Nephron (organoid): ENCODE measurements around the gene MCF2L2.

Source experiments
- H3K27ac Mint-ChIP-seq, 3 experiments: 2 replicates each; pipeline ENCODE4 v1.8.0; 2020; ENCODE audit warnings: mixed read lengths in 3 of 3, mild to moderate bottlenecking in 2 of 3, moderate library complexity in 1 of 3
- H3K27me3 Mint-ChIP-seq: 2 replicates; pipeline ENCODE4 v1.8.0; 2021; ENCODE audit warnings: low read depth, mild to moderate bottlenecking, moderate library complexity, mixed read lengths
- H3K36me3 Mint-ChIP-seq: 2 replicates; pipeline ENCODE4 v1.8.0; 2020; ENCODE audit warnings: low read depth, mixed read lengths
- H3K4me1 Mint-ChIP-seq: 2 replicates; pipeline ENCODE4 v1.8.0; 2020; ENCODE audit warnings: mixed read lengths
- H3K4me3 Mint-ChIP-seq, 3 experiments: 2 replicates each; pipeline ENCODE4 v1.8.0; 2020; ENCODE audit warnings: mild to moderate bottlenecking in 3 of 3, mixed read lengths in 3 of 3, moderate library complexity in 2 of 3
- H3K9me3 Mint-ChIP-seq: 2 replicates; pipeline ENCODE4 v1.8.0; 2020; ENCODE audit warnings: mixed read lengths
- CTCF ChIP-seq, 3 experiments: fragments of 200-600 bp; sonication (generic); IDR thresholded peaks; one replicate each; pipeline ENCODE4 v1.5.0; 2021; ENCODE audit warnings: antibody characterized with exemption in 3 of 3; ENCODE audit not compliant: unreplicated experiment in 3 of 3

Gene MCF2L2

GRCh38 chr3:183330881-183331280 lies 97.5 kb downstream of the MCF2L2 start:
- Mint-ChIP-seq H3K9me3 (no peaks in the 10 kb centered on the region), H3K36me3 (no peaks in the 10 kb centered on the region), H3K27me3 (no peaks in the 10 kb centered on the region), H3K4me1 (no peaks in the 10 kb centered on the region), H3K4me3 (no peak overlapping the region), H3K27ac (no peak overlapping the region)
- no peak for TF ChIP-seq CTCF (IDR thresholded peaks at IDR 0.05; ENCODE audit: unreplicated experiment in 3 of 3)

- no peaks in the 10 kb centered on the region for H3K4me1 Mint-ChIP-seq
- H3K27me3 Mint-ChIP-seq = no peaks in the 10 kb centered on the region
- no peak overlapping the region for H3K4me3 Mint-ChIP-seq
- H3K36me3 Mint-ChIP-seq = no peaks in the 10 kb centered on the region
- H3K9me3 Mint-ChIP-seq = no peaks in the 10 kb centered on the region
- TF ChIP-seq CTCF (IDR thresholded peaks at IDR 0.05; ENCODE audit: unreplicated experiment in 3 of 3) = no peak
- H3K27ac Mint-ChIP-seq = no peak overlapping the region
These were observed 98.9 kb downstream of the MCF2L2 start for GRCh38 chr3:183329543-183329942.

DNA sequence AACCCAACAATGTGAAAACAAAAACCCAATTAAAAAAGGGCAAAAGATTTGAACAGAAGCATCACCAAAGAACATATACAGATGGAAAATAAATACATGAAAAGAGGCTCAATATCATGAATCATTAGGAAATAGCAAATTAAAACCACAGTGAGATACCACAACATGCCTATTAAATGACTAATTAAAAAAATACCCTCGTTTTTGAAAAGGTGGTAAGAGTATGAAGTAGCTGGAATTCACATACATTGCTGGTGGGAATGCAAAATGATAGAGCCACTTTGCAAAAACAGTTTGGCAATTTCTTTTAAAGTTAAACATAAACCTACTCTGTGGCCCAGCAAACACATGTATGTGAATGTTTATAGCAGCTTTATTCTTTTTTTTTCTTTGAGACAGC lies 99.6 kb downstream of the MCF2L2 start:
- Mint-ChIP-seq H3K4me3 (no peak overlapping the region), H3K9me3 (no peaks in the 10 kb centered on the region), H3K27me3 (no peaks in the 10 kb centered on the region), H3K36me3 (no peaks in the 10 kb centered on the region), H3K27ac (no peak overlapping the region), H3K4me1 (no peaks in the 10 kb centered on the region)
- no peak for TF ChIP-seq CTCF (IDR thresholded peaks at IDR 0.05; ENCODE audit: unreplicated experiment in 3 of 3)

GRCh38 chr3:183328164-183328563 lies 100.3 kb downstream of the MCF2L2 start:
- Mint-ChIP-seq H3K27me3 (no peaks in the 10 kb centered on the region), H3K36me3 (no peaks in the 10 kb centered on the region), H3K4me3 (no peak overlapping the region), H3K9me3 (no peaks in the 10 kb centered on the region), H3K27ac (no peak overlapping the region), H3K4me1 (no peaks in the 10 kb centered on the region)
- no peak for TF ChIP-seq CTCF (IDR thresholded peaks at IDR 0.05; ENCODE audit: unreplicated experiment in 3 of 3)

- Mint-ChIP-seq H3K9me3 (no peaks in the 10 kb centered on the region), H3K27ac (no peak overlapping the region), H3K4me3 (no peak overlapping the region), H3K27me3 (peaks cover 3% of the 10 kb centered on the region), H3K36me3 (no peaks in the 10 kb centered on the region), H3K4me1 (no peaks in the 10 kb centered on the region)
- TF ChIP-seq CTCF (IDR thresholded peaks at IDR 0.05; ENCODE audit: unreplicated experiment in 3 of 3) = no peak
These were observed 101.1 kb downstream of the MCF2L2 start for GRCh38 chr3:183327343-183327742.

GRCh38 chr3:183324083-183324482 lies 104.3 kb downstream of the MCF2L2 start:
- Mint-ChIP-seq H3K9me3 (no peaks in the 10 kb centered on the region), H3K27me3 (peaks cover 3% of the 10 kb centered on the region), H3K4me1 (no peaks in the 10 kb centered on the region), H3K36me3 (no peaks in the 10 kb centered on the region), H3K4me3 (no peak overlapping the region), H3K27ac (no peak overlapping the region)
- TF ChIP-seq CTCF (IDR thresholded peaks at IDR 0.05; ENCODE audit: unreplicated experiment in 3 of 3) = no peak
